ENCODE data around the gene DENND6B. TPM values are rescaled to one million over a fixed set of nuclear protein-coding genes. Genes with fewer than 3 reads are reported as not detected.

The DENND6B gene
- total and polyA plus RNA-seq, 2 donors (not counting 1 experiment from before 2014, with no cell fraction given): 2.8 to 10.3 TPM

GRCh38 chr22:50305923-50306566 lies 20.8 kb downstream of the DENND6B start:
- Mint-ChIP-seq H3K4me3 (peak overlapping the region; percentile 84), H3K27ac (peak overlapping the region; percentile 84), H3K27me3 (peaks cover 5% of the 10 kb centered on the region), H3K9me3 (ENCODE audit: insufficient read depth) (no peaks in the 10 kb centered on the region), H3K4me1 (peaks cover 52% of the 10 kb centered on the region)
- peaks cover 0 to 5% (median 0%) of the 10 kb centered on the region in 3 donors for H3K9me3 ChIP-seq (ENCODE audit: control extremely low read depth in 1 of 3, control insufficient read depth in 2 of 3, insufficient read depth in 1 of 3, low read length in 2 of 3)
- H3K4me1 ChIP-seq (ENCODE audit: control insufficient read depth in 2 of 2, insufficient read depth in 2 of 2, low read length in 2 of 2): peaks cover 75 to 81% of the 10 kb centered on the region in 2 donors
- WGBS (ENCODE audit: insufficient coverage): 9% methylated on average over 17 of the region's 21 CpGs
- H3K79me2 ChIP-seq (ENCODE audit: control insufficient read depth, insufficient read depth, low read length): no peaks in the 10 kb centered on the region
- POLR2A ChIA-PET: interaction anchor here (0.6 to 7.5 kb wide), 6 partner anchors 10 to 54 kb away, joined by 3 to 61 read pairs (median 6); no protein-coding TSS in a partner anchor
- CTCF ChIA-PET: interaction anchor here (0.7 to 3.1 kb wide), 7 partner anchors 9 to 157 kb away, joined by 3 to 19 read pairs (median 3); no protein-coding TSS in a partner anchor
- H3K36me3 ChIP-seq (replicated peaks in 1 of 2; ENCODE audit: control extremely low read depth in 1 of 2, control insufficient read depth in 1 of 2, extremely low read depth in 1 of 2, insufficient read depth in 2 of 2, low read length in 1 of 2): no peaks in the 10 kb centered on the region
- no peaks in the 10 kb centered on the region for H4K20me1 ChIP-seq (ENCODE audit: control insufficient read depth, insufficient read depth, low read length, poor library complexity, severe bottlenecking)
- intact Hi-C loops (cut with micrococcal nuclease): loop anchor here (1.0 kb wide), 2 partner anchors 8 to 14 kb away; no protein-coding TSS in a partner anchor
- H3K9ac ChIP-seq (ENCODE audit: low read length): peak overlapping the region; percentile 19
- DNase-seq (peak; percentile 50), ATAC-seq (ENCODE audit: low read depth) (peak; percentile 22)
- no peak for TF ChIP-seq EZH2 (IDR thresholded peaks at IDR 0.05; ENCODE audit: borderline replicate concordance, insufficient read depth, low read depth, low read length, poor library complexity, severe bottlenecking)
- no peak for TF ChIP-seq CTCF (IDR thresholded peaks at IDR 0.05)
- no peak overlapping the region for H3K27ac ChIP-seq (ENCODE audit: low read length in 2 of 2)
- peak overlapping the region; percentile 95 for H3K4me2 ChIP-seq (replicated peaks; ENCODE audit: low read depth, low read length, poor library complexity, severe bottlenecking)
- H3K27me3 ChIP-seq (replicated peaks in 1 of 4; ENCODE audit: control extremely low read depth in 1 of 4, control insufficient read depth in 3 of 4, insufficient read depth in 4 of 4, low read length in 3 of 4): peaks cover 0 to 28% (median 7%) of the 10 kb centered on the region in 4 experiments
- H2AFZ ChIP-seq (ENCODE audit: insufficient read depth, low read depth, low read length, poor library complexity, severe bottlenecking): no peak overlapping the region
- peak overlapping the region in 2 of 5 experiments; percentile 15 to 47 for H3K4me3 ChIP-seq (ENCODE audit: control extremely low read depth in 1 of 5, extremely low read depth in 1 of 5, insufficient read depth in 1 of 5, low read depth in 2 of 5, low read length in 4 of 5)
